Measurements from ENCODE around the gene C6orf15. TPM values are rescaled to one million over a fixed set of nuclear protein-coding genes. Genes with fewer than 3 reads are reported as not detected.

Gene C6orf15
- total RNA-seq, 3 donors from 2014 or later: not detected

DNA sequence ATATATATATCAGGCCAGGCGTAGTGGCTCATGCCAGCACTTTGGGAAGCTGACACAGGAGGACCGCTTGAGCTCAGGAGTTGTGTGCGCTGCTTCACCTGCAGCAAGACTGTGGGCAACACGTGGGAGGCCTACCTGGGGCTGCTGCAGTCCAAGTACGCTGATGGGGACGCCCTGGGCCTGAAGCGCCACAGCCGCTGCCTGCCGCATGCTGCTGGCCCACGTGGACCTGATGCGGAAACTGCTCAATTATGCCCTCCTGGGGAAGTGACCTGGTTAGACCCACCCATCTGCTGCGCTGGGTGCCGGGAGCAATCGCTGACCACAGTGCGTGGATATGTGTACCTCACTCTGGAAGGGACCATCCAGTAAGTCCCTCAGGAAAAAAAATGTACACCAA lies 28.3 kb upstream of the C6orf15 start:
- ATAC-seq (no peak), DNase-seq (no peak)
- TF ChIP-seq, protein P1, sequence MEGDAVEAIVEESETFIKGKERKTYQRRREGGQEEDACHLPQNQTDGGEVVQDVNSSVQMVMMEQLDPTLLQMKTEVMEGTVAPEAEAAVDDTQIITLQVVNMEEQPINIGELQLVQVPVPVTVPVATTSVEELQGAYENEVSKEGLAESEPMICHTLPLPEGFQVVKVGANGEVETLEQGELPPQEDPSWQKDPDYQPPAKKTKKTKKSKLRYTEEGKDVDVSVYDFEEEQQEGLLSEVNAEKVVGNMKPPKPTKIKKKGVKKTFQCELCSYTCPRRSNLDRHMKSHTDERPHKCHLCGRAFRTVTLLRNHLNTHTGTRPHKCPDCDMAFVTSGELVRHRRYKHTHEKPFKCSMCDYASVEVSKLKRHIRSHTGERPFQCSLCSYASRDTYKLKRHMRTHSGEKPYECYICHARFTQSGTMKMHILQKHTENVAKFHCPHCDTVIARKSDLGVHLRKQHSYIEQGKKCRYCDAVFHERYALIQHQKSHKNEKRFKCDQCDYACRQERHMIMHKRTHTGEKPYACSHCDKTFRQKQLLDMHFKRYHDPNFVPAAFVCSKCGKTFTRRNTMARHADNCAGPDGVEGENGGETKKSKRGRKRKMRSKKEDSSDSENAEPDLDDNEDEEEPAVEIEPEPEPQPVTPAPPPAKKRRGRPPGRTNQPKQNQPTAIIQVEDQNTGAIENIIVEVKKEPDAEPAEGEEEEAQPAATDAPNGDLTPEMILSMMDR (IDR thresholded peaks at IDR 0.05): no peak
- Histone ChIP-seq H3K4me3 (no peak overlapping the region), H3K36me3 (ENCODE audit: low read depth) (no peaks in the 10 kb centered on the region), H3K9me3 (no peaks in the 10 kb centered on the region), H3K4me1 (ENCODE audit: low read depth) (peaks cover 28% of the 10 kb centered on the region)
- intact Hi-C loops (cut with DNase I, micrococcal nuclease): no loop called here

DNA sequence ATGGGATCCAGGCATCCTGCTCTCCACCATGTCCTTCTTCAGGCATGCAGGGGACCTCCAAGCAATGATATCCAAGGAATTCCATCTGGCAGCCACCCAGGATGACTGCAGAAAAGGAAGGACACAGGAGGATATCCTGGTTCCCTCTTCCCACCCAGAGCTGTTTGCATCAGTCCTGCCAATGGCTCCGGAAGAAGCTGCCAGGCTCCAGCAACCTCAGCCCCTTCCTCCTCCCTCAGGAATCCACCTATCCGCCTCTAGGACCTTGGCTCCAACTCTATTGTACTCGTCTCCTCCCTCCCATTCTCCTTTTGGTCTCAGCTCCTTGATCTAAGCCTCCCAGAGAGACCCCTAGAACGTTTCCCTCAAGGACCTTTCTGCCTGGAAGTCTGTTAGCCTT lies 27.2 kb upstream of the C6orf15 start:
- ATAC-seq (no peak), DNase-seq (no peak)
- TF ChIP-seq, protein P1 (IDR thresholded peaks at IDR 0.05): no peak
- peaks cover 23% of the 10 kb centered on the region for H3K4me1 ChIP-seq (ENCODE audit: low read depth)
- H3K9me3 ChIP-seq: no peaks in the 10 kb centered on the region
- no peak overlapping the region for H3K4me3 ChIP-seq
- intact Hi-C loops (cut with DNase I, micrococcal nuclease): loop anchor here (5.0 kb wide), 3 partner anchors 53 to 233 kb away; no protein-coding TSS in a partner anchor
- H3K36me3 ChIP-seq (ENCODE audit: low read depth): no peaks in the 10 kb centered on the region

DNA sequence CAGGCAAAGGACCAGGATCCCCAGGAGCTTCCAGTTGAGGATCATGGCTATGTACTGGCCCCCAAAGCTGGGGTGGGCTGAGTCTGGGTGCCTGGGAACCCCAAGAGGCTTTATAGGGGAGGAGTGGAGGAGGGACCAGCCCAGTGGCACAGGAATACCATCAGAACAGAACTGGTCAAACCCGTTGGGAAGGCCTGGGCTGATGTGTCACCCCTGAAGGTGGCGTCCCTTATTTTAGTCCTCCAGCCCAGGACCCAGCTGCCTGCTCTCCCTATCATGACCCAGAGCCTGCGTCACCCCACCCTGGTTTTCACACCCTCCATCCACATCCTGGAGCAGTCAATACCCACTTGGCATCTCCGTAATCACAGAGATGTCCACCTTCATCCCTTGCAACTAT lies 26.6 kb upstream of the C6orf15 start, which contains the start of gene PSORS1C2:
Gene PSORS1C2, minus strand, starts transcription at position 85 of the 400 bp plus-strand sequence. Its CDS starts 40 bp downstream, at position 45.
- no peak for DNase-seq
- Histone ChIP-seq H3K9me3 (no peaks in the 10 kb centered on the region), H3K4me3 (no peak within 1 kb of the TSS), H3K36me3 (ENCODE audit: low read depth) (no peaks in the 10 kb centered on the region), H3K4me1 (ENCODE audit: low read depth) (peaks cover 19% of the 10 kb centered on the region)
- intact Hi-C loops (cut with DNase I, micrococcal nuclease): loop anchor here (5.0 kb wide), 3 partner anchors 53 to 233 kb away; no protein-coding TSS in a partner anchor
- TF ChIP-seq, protein P1 (IDR thresholded peaks at IDR 0.05): no peak
- no peak for ATAC-seq

DNA sequence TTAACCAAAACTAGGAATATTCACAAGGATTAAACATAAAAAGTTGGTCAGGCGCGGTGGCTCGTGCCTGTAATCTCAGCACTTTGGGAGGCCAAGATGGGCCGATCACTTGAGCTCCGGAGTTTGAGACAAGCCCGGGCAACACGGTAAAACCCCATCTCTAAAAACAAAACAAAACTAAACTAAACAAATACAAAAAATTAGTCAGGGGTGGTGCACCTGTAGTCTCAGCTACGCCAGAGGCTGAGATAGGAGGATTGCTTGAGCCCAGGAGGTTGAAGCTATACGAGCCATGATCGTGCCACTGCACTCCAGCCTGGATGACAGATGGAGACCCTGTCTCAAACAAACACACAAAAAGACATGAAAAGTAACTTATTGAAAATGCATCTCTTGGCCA lies 23.3 kb upstream of the C6orf15 start:
- peaks cover 7% of the 10 kb centered on the region for H3K4me1 ChIP-seq (ENCODE audit: low read depth)
- no peaks in the 10 kb centered on the region for H3K36me3 ChIP-seq (ENCODE audit: low read depth)
- TF ChIP-seq, protein P1 (IDR thresholded peaks at IDR 0.05): no peak
- ATAC-seq (no peak), DNase-seq (no peak)
- H3K4me3 ChIP-seq: no peak overlapping the region
- H3K9me3 ChIP-seq: no peaks in the 10 kb centered on the region
- intact Hi-C loops (cut with DNase I, micrococcal nuclease): loop anchor here (5.0 kb wide), 3 partner anchors 57 to 237 kb away; no protein-coding TSS in a partner anchor

DNA sequence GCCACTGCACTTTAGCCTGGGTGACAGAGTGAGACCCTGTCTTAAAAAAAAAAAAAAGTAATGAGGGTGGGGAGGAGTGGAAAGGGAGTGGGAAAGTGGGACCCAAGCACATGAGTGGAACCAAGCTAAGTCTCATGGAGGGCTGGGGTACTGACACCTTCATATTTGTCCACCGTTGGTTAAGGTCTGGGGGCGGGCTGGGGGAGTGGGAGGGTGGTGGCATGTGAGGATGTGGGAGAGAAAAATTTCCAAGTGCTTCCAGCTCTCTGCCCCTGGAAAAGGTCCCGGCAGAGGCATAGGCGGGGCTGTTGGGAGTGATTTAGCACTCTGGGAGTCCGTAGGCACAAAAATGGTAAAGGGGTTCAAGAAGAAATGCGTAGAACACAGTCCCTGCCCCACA lies 20.4 kb upstream of the C6orf15 start:
- no peaks in the 10 kb centered on the region for H3K9me3 ChIP-seq
- intact Hi-C loops (cut with DNase I, micrococcal nuclease): no loop called here
- peaks cover 3% of the 10 kb centered on the region for H3K4me1 ChIP-seq (ENCODE audit: low read depth)
- ATAC-seq (no peak), DNase-seq (no peak)
- TF ChIP-seq, protein P1 (IDR thresholded peaks at IDR 0.05): no peak
- H3K36me3 ChIP-seq (ENCODE audit: low read depth): no peaks in the 10 kb centered on the region
- no peak overlapping the region for H3K4me3 ChIP-seq

DNA sequence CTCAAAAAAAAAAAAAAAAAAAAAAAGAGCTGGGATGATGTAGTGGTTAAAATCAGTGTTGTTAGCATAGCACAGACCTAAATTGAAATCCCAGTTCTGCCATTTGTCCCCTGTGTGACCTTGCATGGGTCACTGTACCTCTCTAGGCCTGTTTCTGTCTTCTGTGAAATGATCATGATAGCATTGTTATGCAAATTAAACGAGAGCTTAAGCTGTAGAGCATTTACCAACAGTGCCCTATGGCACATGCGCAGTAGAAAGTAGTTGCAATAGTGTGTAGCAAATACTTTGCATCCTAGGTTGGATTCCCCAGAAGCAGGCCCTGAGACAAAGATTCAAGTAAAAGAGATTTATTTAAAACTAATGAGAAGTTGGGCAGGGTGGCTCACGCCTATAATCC lies 19.2 kb upstream of the C6orf15 start:
- intact Hi-C loops (cut with DNase I, micrococcal nuclease): no loop called here
- Histone ChIP-seq H3K4me1 (ENCODE audit: low read depth) (peaks cover 4% of the 10 kb centered on the region), H3K4me3 (no peak overlapping the region), H3K9me3 (no peaks in the 10 kb centered on the region), H3K36me3 (ENCODE audit: low read depth) (no peaks in the 10 kb centered on the region)
- DNase-seq (no peak), ATAC-seq (no peak)
- TF ChIP-seq, protein P1 (IDR thresholded peaks at IDR 0.05): no peak
